HepG2 (cell line): ENCODE measurements around the gene ABHD2. TPM values are rescaled to one million over a fixed set of nuclear protein-coding genes. Genes with fewer than 3 reads are reported as not detected.
A peak's percentile ranks its signal among the peaks of the same experiment; 100 is the strongest.
"Not testable (repeated sequence)": the region's sequence is repeated elsewhere in the genome, so short reads cannot be mapped to it uniquely, and the experiment has no call there.

ENCODE experiments used
- ATAC-seq: fragments of 200-7000 bp; cut with Tn5 transposase; 3 replicates; pipeline ENCODE4 v1.9.1; 2020; ENCODE audit warnings: mild to moderate bottlenecking, moderate library complexity
- BruUV-seq: library from RNA; stranded (reverse); fragments of 400-500 nt; replicated peaks from 2 replicates; lab custom pipeline; 2021; lab: Mats Ljungman, UMichigan
- CTCF ChIA-PET: fragments of 300-600 bp; formaldehyde crosslinking; extraction: SDS; loops from one replicate; lab custom pipeline; 2021; ENCODE audit warnings: low total read pairs, inconsistent platforms, low intra/inter-chr PET ratio; lab: Yijun Ruan, JAX
- POLR2A ChIA-PET: fragments of 350-600 bp; sonication (Branson Sonifier 250); formaldehyde crosslinking; loops from one replicate; lab custom pipeline; 2020; ENCODE audit warnings: antibody characterized with exemption, inconsistent platforms; lab: Yijun Ruan, JAX
- DNase-seq: peaks from one replicate; pipeline ENCODE4 v3.0.0-alpha.2; 2015; ENCODE audit warnings: low spot score
- FAIRE-seq: peaks from 3 replicates; lab custom pipeline; 2011; peaks lifted over from hg19 to GRCh38; lab: Jason Lieb, UNC
- H2AFZ ChIP-seq: one replicate; pipeline ENCODE4 v1.6.1; 2011; ENCODE audit warnings: low read length, inconsistent platforms
- H3K27ac ChIP-seq: fragments of 300-600 bp; 3 replicates; pipeline ENCODE4 v1.8.0; 2011; ENCODE audit warnings: mixed run types, mild to moderate bottlenecking, mixed read lengths, low read length, inconsistent platforms; ENCODE audit not compliant: insufficient read depth; ENCODE audit errors: extremely low read length
- H3K27me3 ChIP-seq, 2 experiments: fragments of 200-600 bp in 1 of 2; 2 replicates in 1 of 2; 3 replicates in 1 of 2; pipeline versions ENCODE4 v1.6.0 to v1.8.0; 2011; ENCODE audit warnings: low read length in 2 of 2, mild to moderate bottlenecking in 2 of 2, moderate library complexity in 2 of 2, inconsistent platforms in 1 of 2; ENCODE audit not compliant: insufficient read depth in 2 of 2, control insufficient read depth in 1 of 2
- H3K36me3 ChIP-seq, 2 experiments: fragments of 200-600 bp in 1 of 2; replicated peaks in 1 of 2; 2 replicates in 1 of 2; 3 replicates in 1 of 2; pipeline versions ENCODE4 v1.5.1 to v1.8.0; 2011; ENCODE audit warnings: low read length in 2 of 2, inconsistent platforms in 1 of 2; ENCODE audit not compliant: insufficient read depth in 2 of 2, control insufficient read depth in 1 of 2
- H3K4me1 ChIP-seq: 2 replicates; pipeline ENCODE4 v1.5.1; 2012; ENCODE audit warnings: low read length, inconsistent platforms; ENCODE audit not compliant: insufficient read depth
- H3K4me2 ChIP-seq: 2 replicates; pipeline ENCODE4 v1.6.0; 2011; ENCODE audit warnings: low read depth, low read length, inconsistent platforms
- H3K4me3 ChIP-seq, 3 experiments: fragments of 200-600 bp in 1 of 3; sonication (generic), shearing (Covaris generic) in 1 of 3; replicated peaks in 1 of 3; 2 replicates each; pipeline ENCODE4 v1.5.1; 2011 to 2016; ENCODE audit warnings: low read length in 3 of 3, inconsistent platforms in 2 of 3, low read depth in 2 of 3, mild to moderate bottlenecking in 2 of 3, control low read depth in 1 of 3, mixed read lengths in 1 of 3; ENCODE audit not compliant: insufficient read depth in 1 of 3
- H3K79me2 ChIP-seq: one replicate; pipeline ENCODE4 v1.6.1; 2011; ENCODE audit warnings: low read length, inconsistent platforms; ENCODE audit not compliant: insufficient read depth
- H3K9ac ChIP-seq: 2 replicates; pipeline ENCODE4 v1.6.0; 2011; ENCODE audit warnings: mild to moderate bottlenecking, low read depth, low read length, inconsistent platforms; ENCODE audit not compliant: insufficient read depth
- H3K9me3 ChIP-seq: 2 replicates; pipeline ENCODE4 v1.5.1; 2012; ENCODE audit warnings: mild to moderate bottlenecking, low read length
- H4K20me1 ChIP-seq: 2 replicates; pipeline ENCODE4 v1.6.0; 2011; ENCODE audit warnings: inconsistent platforms, mild to moderate bottlenecking, low read length, moderate library complexity; ENCODE audit not compliant: insufficient read depth
- FOSL2 ChIP-seq: sonication (generic); formaldehyde crosslinking; IDR thresholded peaks from 2 replicates; pipeline ENCODE4 v1.4.0; 2020; ENCODE audit warnings: missing genetic modification reagents
- GFI1 ChIP-seq: sonication (generic); formaldehyde crosslinking; IDR thresholded peaks from 2 replicates; pipeline ENCODE4 v1.5.0; 2020; ENCODE audit warnings: missing genetic modification reagents, mild to moderate bottlenecking, borderline replicate concordance
- SAP130 ChIP-seq: IDR thresholded peaks from 2 replicates; pipeline ENCODE4 v1.6.1; 2016; ENCODE audit warnings: low read depth
- SOX6 ChIP-seq, 2 experiments: fragments of 450-650 bp in 1 of 2; sonication (generic) in 1 of 2; formaldehyde crosslinking in 1 of 2; IDR thresholded peaks; 2 replicates each; pipeline versions ENCODE4 v1.4.0 to v1.6.1; 2017 to 2020; ENCODE audit warnings: antibody characterized with exemption in 1 of 2, mild to moderate bottlenecking in 1 of 2, missing genetic modification reagents in 1 of 2
- U2AF2 ChIP-seq: fragments of 200-400 bp; formaldehyde crosslinking; IDR thresholded peaks from 2 replicates; pipeline ENCODE4 v1.6.1; 2017; ENCODE audit warnings: low read depth, mild to moderate bottlenecking, low read length
- ZNF703 ChIP-seq: sonication (generic); formaldehyde crosslinking; IDR thresholded peaks from 2 replicates; pipeline ENCODE4 v1.5.1; 2020; ENCODE audit warnings: missing genetic modification reagents, mild to moderate bottlenecking, moderate library complexity, borderline replicate concordance
- ZNF776 ChIP-seq: sonication (generic); formaldehyde crosslinking; IDR thresholded peaks from 2 replicates; pipeline ENCODE4 v1.4.0; 2020; ENCODE audit warnings: mild to moderate bottlenecking, missing genetic modification reagents
- ZNF792 ChIP-seq: IDR thresholded peaks from 2 replicates; pipeline ENCODE4 v1.6.1; 2016
- WGBS: methylation state at CpG from one replicate; pipeline ENCODE4 v1.1.6; 2017; ENCODE audit warnings: low lambda C conversion rate; 5-methylcytosine and 5-hydroxymethylcytosine counted together
- in situ Hi-C: cut with HindIII; loops from 2 replicates; pipeline ENCODE4 v1.10.0; 2017; ENCODE audit warnings: low pct_unique_long_range_greater_than_20kb; ENCODE audit not compliant: extremely low pct_ligation_motif_present
- intact Hi-C: fragments of 100-400 bp; cut with micrococcal nuclease; formaldehyde crosslinking; loops from one replicate; pipeline ENCODE4 v1.10.0; 2022; ENCODE audit not compliant: unreplicated experiment
- polyA plus RNA-seq, 8 experiments: library from polyadenylated mRNA; depleted of rRNA in 3 of 8; stranded (reverse) in 7 of 8; unstranded in 1 of 8; fragments of >200 nt; fragmentation: Illumina TruSeq in 4 of 8; extraction: Trizol in 4 of 8; gene quantifications; 2 replicates each; pipeline versions ENCODE4 v1.2.1 to v1.2.3, GENCODE V29; 2011 to 2016; ENCODE audit warnings: low read depth in 4 of 8, missing spikeins in 1 of 8, mixed read lengths in 1 of 8; ENCODE audit not compliant: insufficient read depth in 1 of 8
- total RNA-seq, 5 experiments: library from RNA; depleted of rRNA; stranded (reverse); fragments of >200 nt; fragmentation: Illumina TruSeq; extraction: Trizol; gene quantifications; 2 replicates each; pipeline ENCODE4 v1.2.3, GENCODE V29; 2016; ENCODE audit warnings: low read depth in 1 of 5
- TF ChIP-seq, protein P1 (sequence below): sonication (generic); formaldehyde crosslinking; IDR thresholded peaks from 2 replicates; pipeline ENCODE4 v1.4.0; 2020; ENCODE audit warnings: low read depth, missing genetic modification reagents
- TF ChIP-seq, protein P2 (sequence below): sonication (generic); formaldehyde crosslinking; IDR thresholded peaks from 2 replicates; pipeline ENCODE4 v1.4.0; 2020; ENCODE audit warnings: missing genetic modification reagents, borderline replicate concordance

ABHD2 gene
- total and polyA plus RNA-seq, 2 of the 13 experiments (the other 11 are each of a cell fraction or from before 2014, with no cell fraction given), result 14.8 to 22.4 TPM

DNA sequence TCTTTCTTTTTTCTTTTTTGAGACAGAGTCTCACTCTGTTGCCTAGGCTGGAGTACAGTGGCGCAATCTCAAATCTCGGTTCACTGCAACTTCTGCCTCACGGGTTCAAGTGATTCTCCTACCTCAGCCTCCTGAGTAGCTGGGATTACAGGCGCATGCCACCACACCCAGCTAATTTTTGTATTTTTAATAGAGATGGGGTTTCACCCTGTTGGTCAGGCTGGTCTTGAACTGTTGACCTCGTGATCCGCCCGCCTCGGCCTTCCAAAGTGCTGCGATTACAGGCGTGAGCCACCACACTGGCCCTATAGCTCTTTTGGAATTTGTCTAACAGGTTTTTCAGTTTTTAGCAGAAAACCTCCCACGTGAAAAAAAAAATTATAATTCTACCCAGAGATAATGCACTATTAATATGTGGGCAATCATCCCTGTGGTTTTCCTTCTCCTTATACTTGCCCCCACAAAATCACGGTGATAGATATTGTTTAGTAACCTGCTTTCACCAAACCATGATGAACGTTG is 32.3 kb downstream of the ABHD2 start:
- H3K79me2 ChIP-seq; CTCF ChIA-PET; DNase-seq; H3K4me3 ChIP-seq; H3K9me3 ChIP-seq; intact Hi-C loops; H4K20me1 ChIP-seq; ATAC-seq; FAIRE-seq; BruUV-seq; in situ Hi-C loops; H3K27me3 ChIP-seq; H2AFZ ChIP-seq; TF ChIP-seq SOX6 (IDR thresholded peaks at IDR 0.05): not testable (repeated sequence)
- peak overlapping the region; percentile 66; the same call in 1 of the 2 replicates for H3K9ac ChIP-seq
- H3K36me3 ChIP-seq, result peaks cover 3 to 30% of the 10 kb centered on the region in 2 experiments
- 84% methylated on average over 13 of the region's 13 CpGs for WGBS
- peak overlapping the region; percentile 64 for H3K4me2 ChIP-seq
- peaks cover 96% of the 10 kb centered on the region for H3K4me1 ChIP-seq
- POLR2A ChIA-PET, result interaction anchor here (1.1 to 2.3 kb wide), 6 partner anchors 8 to 32 kb away, joined by 4 to 11 read pairs (median 6); partner anchors contain the start of gene ABHD2
- TF ChIP-seq SAP130 (CRISPR knock-in tag) (0 out of 2 replicates have a peak, but pooled peaks have one; percentile 5), FOSL2 (CRISPR knock-in tag) (peak; percentile 35), SOX6 (CRISPR knock-in tag; IDR thresholded peaks at IDR 0.05) (0 out of 2 replicates have a peak, but pooled peaks have one; percentile 4), GFI1 (peak; percentile 43; the same call in 1 of the 2 replicates)
- H3K27ac ChIP-seq, result peak overlapping the region; percentile 90

DNA sequence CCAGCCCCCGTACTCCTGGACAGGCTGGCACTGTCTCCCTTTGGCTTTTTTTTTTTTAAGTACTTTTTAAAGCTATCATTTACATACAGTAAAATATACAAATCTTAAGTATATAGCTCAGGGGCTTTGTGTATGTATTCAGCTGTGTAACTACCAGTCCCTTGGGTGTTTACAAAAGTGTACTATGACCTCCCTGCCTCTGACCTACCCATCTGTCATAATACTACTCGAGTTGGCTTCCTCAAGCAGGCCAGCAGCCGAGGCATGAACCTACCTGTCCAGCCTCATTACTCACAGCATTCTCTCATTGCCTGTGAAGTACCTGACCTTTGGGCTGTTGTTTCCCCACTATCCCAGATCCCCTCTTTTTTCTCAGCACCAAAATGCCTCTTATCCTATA is 33.2 kb downstream of the ABHD2 start:
- in situ Hi-C loops, result no loop called here
- FAIRE-seq, result peak; percentile 68
- ChIA-PET POLR2A (interaction anchor here (0.9 to 2.2 kb wide), 7 partner anchors 8 to 43 kb away, joined by 3 to 13 read pairs (median 6); partner anchors contain the start of gene ABHD2), CTCF (no interaction called here)
- intact Hi-C loops, result no loop called here
- BruUV-seq, result no TSS peak
- H3K27me3 ChIP-seq, result no peaks in the 10 kb centered on the region
- 4% methylated on average over 3 of the region's 3 CpGs for WGBS
- DNase-seq, result peak; percentile 78
- H3K36me3 ChIP-seq, result peaks cover 3 to 23% of the 10 kb centered on the region in 2 experiments
- peaks cover 96% of the 10 kb centered on the region for H3K4me1 ChIP-seq
- peak overlapping the region; percentile 64 for H3K4me2 ChIP-seq
- H3K27ac ChIP-seq, result peak overlapping the region; percentile 90
- H3K9ac ChIP-seq, result peak overlapping the region; percentile 66
- H3K9me3 ChIP-seq, result no peaks in the 10 kb centered on the region
- ATAC-seq, result peak; percentile 78
- no peaks in the 10 kb centered on the region for H3K79me2 ChIP-seq
- no peak overlapping the region for H2AFZ ChIP-seq
- no peaks in the 10 kb centered on the region for H4K20me1 ChIP-seq
- no peak overlapping the region for H3K4me3 ChIP-seq
- TF ChIP-seq ZNF792 (CRISPR knock-in tag), result 0 out of 2 replicates have a peak, but pooled peaks have one; percentile 27
- TF ChIP-seq, protein P1, sequence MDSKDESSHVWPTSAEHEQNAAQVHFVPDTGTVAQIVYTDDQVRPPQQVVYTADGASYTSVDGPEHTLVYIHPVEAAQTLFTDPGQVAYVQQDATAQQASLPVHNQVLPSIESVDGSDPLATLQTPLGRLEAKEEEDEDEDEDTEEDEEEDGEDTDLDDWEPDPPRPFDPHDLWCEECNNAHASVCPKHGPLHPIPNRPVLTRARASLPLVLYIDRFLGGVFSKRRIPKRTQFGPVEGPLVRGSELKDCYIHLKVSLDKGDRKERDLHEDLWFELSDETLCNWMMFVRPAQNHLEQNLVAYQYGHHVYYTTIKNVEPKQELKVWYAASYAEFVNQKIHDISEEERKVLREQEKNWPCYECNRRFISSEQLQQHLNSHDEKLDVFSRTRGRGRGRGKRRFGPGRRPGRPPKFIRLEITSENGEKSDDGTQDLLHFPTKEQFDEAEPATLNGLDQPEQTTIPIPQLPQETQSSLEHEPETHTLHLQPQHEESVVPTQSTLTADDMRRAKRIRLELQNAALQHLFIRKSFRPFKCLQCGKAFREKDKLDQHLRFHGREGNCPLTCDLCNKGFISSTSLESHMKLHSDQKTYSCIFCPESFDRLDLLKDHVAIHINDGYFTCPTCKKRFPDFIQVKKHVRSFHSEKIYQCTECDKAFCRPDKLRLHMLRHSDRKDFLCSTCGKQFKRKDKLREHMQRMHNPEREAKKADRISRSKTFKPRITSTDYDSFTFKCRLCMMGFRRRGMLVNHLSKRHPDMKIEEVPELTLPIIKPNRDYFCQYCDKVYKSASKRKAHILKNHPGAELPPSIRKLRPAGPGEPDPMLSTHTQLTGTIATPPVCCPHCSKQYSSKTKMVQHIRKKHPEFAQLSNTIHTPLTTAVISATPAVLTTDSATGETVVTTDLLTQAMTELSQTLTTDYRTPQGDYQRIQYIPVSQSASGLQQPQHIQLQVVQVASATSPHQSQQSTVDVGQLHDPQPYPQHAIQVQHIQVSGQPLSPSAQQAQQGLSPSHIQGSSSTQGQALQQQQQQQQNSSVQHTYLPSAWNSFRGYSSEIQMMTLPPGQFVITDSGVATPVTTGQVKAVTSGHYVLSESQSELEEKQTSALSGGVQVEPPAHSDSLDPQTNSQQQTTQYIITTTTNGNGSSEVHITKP (CRISPR knock-in tag), result no peak
- no peak for TF ChIP-seq ZNF776 (CRISPR knock-in tag)
- TF ChIP-seq, protein P2, sequence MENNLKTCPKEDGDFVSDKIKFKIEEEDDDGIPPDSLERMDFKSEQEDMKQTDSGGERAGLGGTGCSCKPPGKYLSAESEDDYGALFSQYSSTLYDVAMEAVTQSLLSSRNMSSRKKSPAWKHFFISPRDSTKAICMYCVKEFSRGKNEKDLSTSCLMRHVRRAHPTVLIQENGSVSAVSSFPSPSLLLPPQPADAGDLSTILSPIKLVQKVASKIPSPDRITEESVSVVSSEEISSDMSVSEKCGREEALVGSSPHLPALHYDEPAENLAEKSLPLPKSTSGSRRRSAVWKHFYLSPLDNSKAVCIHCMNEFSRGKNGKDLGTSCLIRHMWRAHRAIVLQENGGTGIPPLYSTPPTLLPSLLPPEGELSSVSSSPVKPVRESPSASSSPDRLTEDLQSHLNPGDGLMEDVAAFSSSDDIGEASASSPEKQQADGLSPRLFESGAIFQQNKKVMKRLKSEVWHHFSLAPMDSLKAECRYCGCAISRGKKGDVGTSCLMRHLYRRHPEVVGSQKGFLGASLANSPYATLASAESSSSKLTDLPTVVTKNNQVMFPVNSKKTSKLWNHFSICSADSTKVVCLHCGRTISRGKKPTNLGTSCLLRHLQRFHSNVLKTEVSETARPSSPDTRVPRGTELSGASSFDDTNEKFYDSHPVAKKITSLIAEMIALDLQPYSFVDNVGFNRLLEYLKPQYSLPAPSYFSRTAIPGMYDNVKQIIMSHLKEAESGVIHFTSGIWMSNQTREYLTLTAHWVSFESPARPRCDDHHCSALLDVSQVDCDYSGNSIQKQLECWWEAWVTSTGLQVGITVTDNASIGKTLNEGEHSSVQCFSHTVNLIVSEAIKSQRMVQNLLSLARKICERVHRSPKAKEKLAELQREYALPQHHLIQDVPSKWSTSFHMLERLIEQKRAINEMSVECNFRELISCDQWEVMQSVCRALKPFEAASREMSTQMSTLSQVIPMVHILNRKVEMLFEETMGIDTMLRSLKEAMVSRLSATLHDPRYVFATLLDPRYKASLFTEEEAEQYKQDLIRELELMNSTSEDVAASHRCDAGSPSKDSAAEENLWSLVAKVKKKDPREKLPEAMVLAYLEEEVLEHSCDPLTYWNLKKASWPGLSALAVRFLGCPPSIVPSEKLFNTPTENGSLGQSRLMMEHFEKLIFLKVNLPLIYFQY (CRISPR knock-in tag), result no peak
- TF ChIP-seq ZNF703 (CRISPR knock-in tag), result no peak
- TF ChIP-seq U2AF2, result no peak
